Measurements from ENCODE around the gene AMIGO1.
"Not testable (repeated sequence)": the region's sequence is repeated elsewhere in the genome, so short reads cannot be mapped to it uniquely, and the experiment has no call there.

The AMIGO1 gene

DNA sequence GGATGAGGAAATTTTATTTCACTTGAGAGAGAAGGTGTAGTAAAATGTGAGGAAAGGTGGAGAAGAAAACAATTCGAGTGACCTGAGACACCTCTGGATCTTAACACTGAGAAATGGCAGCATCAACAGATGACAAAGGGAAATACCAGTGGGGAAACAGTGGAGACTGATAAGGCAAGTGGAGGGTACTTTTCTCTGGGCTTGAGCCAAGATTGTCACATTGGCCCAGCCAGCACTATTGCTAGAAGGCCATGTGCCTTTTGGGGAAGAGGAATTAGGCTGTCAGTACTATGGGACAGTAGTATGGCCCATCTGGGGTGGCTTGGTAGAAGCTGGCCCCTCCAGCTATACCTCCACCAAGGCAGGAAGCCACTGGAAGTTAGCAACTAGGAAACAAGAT, 34.8 kb downstream of the AMIGO1 start:
- Histone ChIP-seq H3K27ac (ENCODE audit: low read length) (no peak overlapping the region), H3K36me3 (ENCODE audit: insufficient read depth, low read length) (no peaks in the 10 kb centered on the region), H3K9me3 (ENCODE audit: insufficient read depth, low read length, severe bottlenecking) (no peaks in the 10 kb centered on the region), H3K9ac (ENCODE audit: low read depth, low read length) (no peak overlapping the region), H3K27me3 (ENCODE audit: insufficient read depth, low read length, poor library complexity) (peaks cover 20% of the 10 kb centered on the region), H3K79me2 (ENCODE audit: insufficient read depth, low read length) (no peaks in the 10 kb centered on the region), H4K20me1 (ENCODE audit: insufficient read depth, low read length) (no peaks in the 10 kb centered on the region), H2AFZ (ENCODE audit: low read depth, low read length) (no peak overlapping the region), H3K4me1 (ENCODE audit: insufficient read depth, low read length) (no peaks in the 10 kb centered on the region), H3K4me3 (ENCODE audit: low read depth in 1 of 2, low read length in 2 of 2) (no peak overlapping the region), H3K4me2 (ENCODE audit: insufficient read depth, low read length) (no peak overlapping the region)
- TF ChIP-seq, protein P1, sequence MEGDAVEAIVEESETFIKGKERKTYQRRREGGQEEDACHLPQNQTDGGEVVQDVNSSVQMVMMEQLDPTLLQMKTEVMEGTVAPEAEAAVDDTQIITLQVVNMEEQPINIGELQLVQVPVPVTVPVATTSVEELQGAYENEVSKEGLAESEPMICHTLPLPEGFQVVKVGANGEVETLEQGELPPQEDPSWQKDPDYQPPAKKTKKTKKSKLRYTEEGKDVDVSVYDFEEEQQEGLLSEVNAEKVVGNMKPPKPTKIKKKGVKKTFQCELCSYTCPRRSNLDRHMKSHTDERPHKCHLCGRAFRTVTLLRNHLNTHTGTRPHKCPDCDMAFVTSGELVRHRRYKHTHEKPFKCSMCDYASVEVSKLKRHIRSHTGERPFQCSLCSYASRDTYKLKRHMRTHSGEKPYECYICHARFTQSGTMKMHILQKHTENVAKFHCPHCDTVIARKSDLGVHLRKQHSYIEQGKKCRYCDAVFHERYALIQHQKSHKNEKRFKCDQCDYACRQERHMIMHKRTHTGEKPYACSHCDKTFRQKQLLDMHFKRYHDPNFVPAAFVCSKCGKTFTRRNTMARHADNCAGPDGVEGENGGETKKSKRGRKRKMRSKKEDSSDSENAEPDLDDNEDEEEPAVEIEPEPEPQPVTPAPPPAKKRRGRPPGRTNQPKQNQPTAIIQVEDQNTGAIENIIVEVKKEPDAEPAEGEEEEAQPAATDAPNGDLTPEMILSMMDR (IDR thresholded peaks at IDR 0.05; ENCODE audit: borderline replicate concordance, extremely low read depth, low read length, poor library complexity, severe bottlenecking) = no peak
- no peak for TF ChIP-seq EZH2 (IDR thresholded peaks at IDR 0.05; ENCODE audit: borderline replicate concordance, low read depth, low read length, severe bottlenecking)
- DNase-seq = no peak
- ATAC-seq (ENCODE audit: insufficient read depth, low read depth) = no peak

DNA sequence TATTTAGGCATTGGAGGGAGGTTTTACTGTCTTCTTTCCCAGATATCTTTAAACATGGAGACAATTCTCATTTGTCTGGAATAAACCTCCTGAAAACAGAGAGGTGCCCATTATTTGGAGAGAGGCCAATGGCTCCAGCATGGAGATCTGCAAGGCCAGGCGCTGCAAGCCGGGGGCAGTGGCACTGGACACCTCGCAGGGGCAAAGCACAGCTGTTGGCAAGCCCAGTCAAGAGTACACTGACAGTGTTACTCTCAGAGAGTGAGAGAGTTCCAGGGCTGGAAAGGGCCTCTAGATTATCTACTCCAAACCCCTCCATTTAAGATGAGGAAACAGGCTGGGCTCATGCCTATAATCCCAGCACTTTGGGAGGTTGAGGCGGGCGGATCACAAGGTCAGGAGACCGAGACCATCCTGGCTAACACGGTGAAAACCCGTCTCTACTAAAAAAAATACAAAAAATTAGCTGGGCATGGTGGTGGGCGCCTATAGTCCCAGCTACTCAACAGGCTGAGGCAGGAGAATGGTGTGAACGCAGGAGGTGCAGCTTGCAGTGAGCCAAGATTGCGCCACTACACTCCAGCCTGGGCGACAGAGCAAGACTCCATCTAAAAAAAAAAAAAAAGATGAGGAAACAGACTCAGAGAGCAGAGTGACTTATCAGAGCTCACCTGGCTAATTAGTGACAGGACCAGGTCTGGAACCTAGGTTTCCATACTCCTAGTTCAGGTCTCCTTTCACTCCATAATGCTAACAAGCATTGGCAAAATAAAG, 36.1 kb downstream of the AMIGO1 start:
- H4K20me1 ChIP-seq (ENCODE audit: insufficient read depth, low read length); H3K27ac ChIP-seq (ENCODE audit: low read length); DNase-seq; H3K36me3 ChIP-seq (ENCODE audit: insufficient read depth, low read length); ATAC-seq (ENCODE audit: insufficient read depth, low read depth); H3K4me3 ChIP-seq (ENCODE audit: low read depth in 1 of 2, low read length in 2 of 2); H2AFZ ChIP-seq (ENCODE audit: low read depth, low read length); H3K9ac ChIP-seq (ENCODE audit: low read depth, low read length); H3K4me2 ChIP-seq (ENCODE audit: insufficient read depth, low read length); H3K9me3 ChIP-seq (ENCODE audit: insufficient read depth, low read length, severe bottlenecking); H3K4me1 ChIP-seq (ENCODE audit: insufficient read depth, low read length); H3K79me2 ChIP-seq (ENCODE audit: insufficient read depth, low read length): not testable (repeated sequence)
- peaks cover 16% of the 10 kb centered on the region for H3K27me3 ChIP-seq (ENCODE audit: insufficient read depth, low read length, poor library complexity)

DNA sequence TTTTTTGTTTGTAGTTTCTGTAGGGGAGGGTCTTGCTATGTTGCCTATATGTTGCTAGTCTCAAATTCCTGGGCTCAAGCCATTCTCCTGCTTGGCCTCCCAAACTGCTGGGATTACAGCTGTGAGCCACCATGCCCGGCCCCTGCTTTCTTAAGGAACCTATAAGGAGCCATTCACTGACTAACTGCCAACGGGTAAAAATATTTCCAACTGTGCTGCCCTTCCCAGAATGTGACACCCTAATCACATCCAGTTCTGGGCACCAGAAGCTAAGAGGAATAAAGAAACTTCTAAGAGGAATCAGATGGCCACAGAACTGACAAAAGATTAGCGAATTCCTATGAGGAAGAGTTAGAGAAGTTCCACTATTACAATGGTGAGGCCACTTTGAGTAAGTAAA, 36.7 kb downstream of the AMIGO1 start:
- H2AFZ ChIP-seq (ENCODE audit: low read depth, low read length) = no peak overlapping the region
- no peak overlapping the region for H3K9ac ChIP-seq (ENCODE audit: low read depth, low read length)
- H4K20me1 ChIP-seq (ENCODE audit: insufficient read depth, low read length) = no peaks in the 10 kb centered on the region
- no peaks in the 10 kb centered on the region for H3K9me3 ChIP-seq (ENCODE audit: insufficient read depth, low read length, severe bottlenecking)
- no peak for DNase-seq
- no peaks in the 10 kb centered on the region for H3K36me3 ChIP-seq (ENCODE audit: insufficient read depth, low read length)
- TF ChIP-seq EZH2 (IDR thresholded peaks at IDR 0.05; ENCODE audit: borderline replicate concordance, low read depth, low read length, severe bottlenecking) = no peak
- TF ChIP-seq, protein P1 (IDR thresholded peaks at IDR 0.05; ENCODE audit: borderline replicate concordance, extremely low read depth, low read length, poor library complexity, severe bottlenecking) = no peak
- no peaks in the 10 kb centered on the region for H3K79me2 ChIP-seq (ENCODE audit: insufficient read depth, low read length)
- H3K27ac ChIP-seq (ENCODE audit: low read length) = no peak overlapping the region
- H3K4me1 ChIP-seq (ENCODE audit: insufficient read depth, low read length) = no peaks in the 10 kb centered on the region
- peaks cover 16% of the 10 kb centered on the region for H3K27me3 ChIP-seq (ENCODE audit: insufficient read depth, low read length, poor library complexity)
- H3K4me2 ChIP-seq (ENCODE audit: insufficient read depth, low read length) = no peak overlapping the region
- ATAC-seq (ENCODE audit: insufficient read depth, low read depth) = no peak
- H3K4me3 ChIP-seq (ENCODE audit: low read depth in 1 of 2, low read length in 2 of 2) = no peak overlapping the region

DNA sequence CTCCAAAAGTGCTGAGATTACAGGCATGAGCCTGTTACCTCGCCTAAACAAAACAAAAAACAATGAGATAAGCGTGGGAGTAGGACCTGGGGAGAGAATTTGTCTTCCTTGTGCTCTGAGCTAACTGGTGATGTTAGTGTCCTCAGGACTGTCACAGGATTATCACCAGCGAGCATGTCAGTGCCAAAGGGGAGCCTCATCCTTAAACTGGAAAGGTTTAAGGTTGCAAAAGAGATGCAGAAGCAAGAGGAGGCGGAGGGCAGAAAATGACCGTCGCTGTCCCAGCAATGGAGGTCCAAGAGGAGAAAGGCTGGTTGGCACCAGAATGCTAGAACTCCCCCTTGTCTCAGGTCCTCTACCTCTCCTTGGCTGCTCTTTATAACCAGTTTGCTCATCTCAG, 39.3 kb downstream of the AMIGO1 start:
- no peak for TF ChIP-seq EZH2 (IDR thresholded peaks at IDR 0.05; ENCODE audit: borderline replicate concordance, low read depth, low read length, severe bottlenecking)
- TF ChIP-seq, protein P1 (IDR thresholded peaks at IDR 0.05; ENCODE audit: borderline replicate concordance, extremely low read depth, low read length, poor library complexity, severe bottlenecking) = no peak
- peaks cover 10% of the 10 kb centered on the region for H3K27me3 ChIP-seq (ENCODE audit: insufficient read depth, low read length, poor library complexity)

More for the DNA sequence above, 39.3 kb downstream of the AMIGO1 start:
- no peak overlapping the region for H3K9ac ChIP-seq (ENCODE audit: low read depth, low read length)
- H3K9me3 ChIP-seq (ENCODE audit: insufficient read depth, low read length, severe bottlenecking) = no peaks in the 10 kb centered on the region
- no peak overlapping the region for H3K27ac ChIP-seq (ENCODE audit: low read length)
- H2AFZ ChIP-seq (ENCODE audit: low read depth, low read length) = no peak overlapping the region
- H3K36me3 ChIP-seq (ENCODE audit: insufficient read depth, low read length) = no peaks in the 10 kb centered on the region
- H3K4me2 ChIP-seq (ENCODE audit: insufficient read depth, low read length) = no peak overlapping the region
- no peak overlapping the region for H3K4me3 ChIP-seq (ENCODE audit: low read depth in 1 of 2, low read length in 2 of 2)
- ATAC-seq (ENCODE audit: insufficient read depth, low read depth) (no peak), DNase-seq (no peak)
- no peaks in the 10 kb centered on the region for H4K20me1 ChIP-seq (ENCODE audit: insufficient read depth, low read length)
- no peaks in the 10 kb centered on the region for H3K4me1 ChIP-seq (ENCODE audit: insufficient read depth, low read length)
- no peaks in the 10 kb centered on the region for H3K79me2 ChIP-seq (ENCODE audit: insufficient read depth, low read length)
